Mononuclear cell (primary cell): Measurements from ENCODE around the gene AVPI1. TPM values are rescaled to one million over a fixed set of nuclear protein-coding genes. Genes with fewer than 3 reads are reported as not detected.
"Not testable (repeated sequence)": the region's sequence is repeated elsewhere in the genome, so short reads cannot be mapped to it uniquely, and the experiment has no call there.

Experiments
- H3K27me3 ChIP-seq: 2 replicates; pipeline ENCODE4 v1.6.0; 2011; ENCODE audit warnings: low read length, control low read depth; ENCODE audit not compliant: insufficient read depth
- H3K4me1 ChIP-seq: 2 replicates; pipeline ENCODE4 v1.5.1; 2011; ENCODE audit warnings: mild to moderate bottlenecking, low read length, control low read depth; ENCODE audit not compliant: insufficient read depth
- H3K4me3 ChIP-seq: 2 replicates; pipeline ENCODE4 v1.5.1; 2011; ENCODE audit warnings: mild to moderate bottlenecking, low read length, moderate library complexity
- H3K9me3 ChIP-seq: 2 replicates; pipeline ENCODE4 v1.5.1; 2011; ENCODE audit warnings: low read depth, mild to moderate bottlenecking, control low read depth, low read length
- total RNA-seq: library from RNA; depleted of rRNA; stranded (reverse); fragments of >200 nt; gene quantifications from one replicate; pipeline ENCODE4 v1.2.3, GENCODE V29; 2012

The AVPI1 gene
- total RNA-seq, 1 donor, result 7.8 TPM

GRCh38 chr10:97701438-97702069 lies 14.5 kb upstream of the AVPI1 start:
- H3K4me3 ChIP-seq, result no peak overlapping the region
- H3K9me3 ChIP-seq, result no peaks in the 10 kb centered on the region
- no peaks in the 10 kb centered on the region for H3K27me3 ChIP-seq
- H3K4me1 ChIP-seq, result no peaks in the 10 kb centered on the region

GRCh38 chr10:97698072-97698655 lies 11.1 kb upstream of the AVPI1 start:
- not testable (repeated sequence) for H3K4me3 ChIP-seq, H3K27me3 ChIP-seq, H3K4me1 ChIP-seq, H3K9me3 ChIP-seq

- Histone ChIP-seq H3K4me1 (peaks cover 58% of the 10 kb centered on the region), H3K4me3 (no peak overlapping the region), H3K9me3 (no peaks in the 10 kb centered on the region), H3K27me3 (no peaks in the 10 kb centered on the region)
Observed at GRCh38 chr10:97690133-97690532, 3.1 kb upstream of the AVPI1 start.

GRCh38 chr10:97689559-97690020 lies 2.5 kb upstream of the AVPI1 start:
- H3K4me1 ChIP-seq, result peaks cover 64% of the 10 kb centered on the region
- H3K9me3 ChIP-seq, result no peaks in the 10 kb centered on the region
- H3K4me3 ChIP-seq, result no peak overlapping the region
- no peaks in the 10 kb centered on the region for H3K27me3 ChIP-seq

- Histone ChIP-seq H3K9me3 (no peaks in the 10 kb centered on the region), H3K4me3 (peak overlapping the region; percentile 60), H3K4me1 (peaks cover 77% of the 10 kb centered on the region), H3K27me3 (no peaks in the 10 kb centered on the region)
Observed at GRCh38 chr10:97687785-97688781, 1.0 kb upstream of the AVPI1 start.

GRCh38 chr10:97686301-97686961 lies 610 bp downstream of the AVPI1 start:
- H3K4me1 ChIP-seq, result peaks cover 77% of the 10 kb centered on the region

GRCh38 chr10:97685395-97685958 lies 1.6 kb downstream of the AVPI1 start:
- H3K27me3 ChIP-seq, result no peaks in the 10 kb centered on the region
- no peaks in the 10 kb centered on the region for H3K9me3 ChIP-seq
- H3K4me1 ChIP-seq, result peaks cover 69% of the 10 kb centered on the region
- H3K4me3 ChIP-seq, result no peak overlapping the region

More at GRCh38 chr10:97686301-97686961, 610 bp downstream of the AVPI1 start:
- no peaks in the 10 kb centered on the region for H3K27me3 ChIP-seq
- no peaks in the 10 kb centered on the region for H3K9me3 ChIP-seq
- peak overlapping the region; percentile 60 for H3K4me3 ChIP-seq

- Histone ChIP-seq H3K27me3 (no peaks in the 10 kb centered on the region), H3K4me1 (peaks cover 64% of the 10 kb centered on the region), H3K4me3 (no peak overlapping the region), H3K9me3 (no peaks in the 10 kb centered on the region)
Observed at GRCh38 chr10:97684866-97685394, 2.1 kb downstream of the AVPI1 start.

- H3K4me3 ChIP-seq, H3K9me3 ChIP-seq, H3K27me3 ChIP-seq: not testable (repeated sequence)
- peaks cover 58% of the 10 kb centered on the region for H3K4me1 ChIP-seq
Observed at GRCh38 chr10:97684368-97684713, 2.7 kb downstream of the AVPI1 start.

- H3K9me3 ChIP-seq, result no peaks in the 10 kb centered on the region
- H3K27me3 ChIP-seq, result no peaks in the 10 kb centered on the region
- H3K4me3 ChIP-seq, result no peak overlapping the region
- peaks cover 52% of the 10 kb centered on the region for H3K4me1 ChIP-seq
Observed at GRCh38 chr10:97683556-97684367, 3.3 kb downstream of the AVPI1 start.

- Histone ChIP-seq H3K4me1 (peaks cover 42% of the 10 kb centered on the region), H3K4me3 (no peak overlapping the region), H3K27me3 (no peaks in the 10 kb centered on the region), H3K9me3 (no peaks in the 10 kb centered on the region)
Observed at GRCh38 chr10:97682042-97682441, 5.0 kb downstream of the AVPI1 start.

- no peaks in the 10 kb centered on the region for H3K9me3 ChIP-seq
- H3K27me3 ChIP-seq, result no peaks in the 10 kb centered on the region
- no peak overlapping the region for H3K4me3 ChIP-seq
Observed at GRCh38 chr10:97679594-97679993, 7.4 kb downstream of the AVPI1 start.

GRCh38 chr10:97676770-97677581 lies 10.1 kb downstream of the AVPI1 start:
- Histone ChIP-seq H3K4me3 (no peak overlapping the region), H3K4me1 (peaks cover 8% of the 10 kb centered on the region), H3K27me3 (no peaks in the 10 kb centered on the region), H3K9me3 (no peaks in the 10 kb centered on the region)

More at GRCh38 chr10:97679594-97679993, 7.4 kb downstream of the AVPI1 start:
- H3K4me1 ChIP-seq, result peaks cover 21% of the 10 kb centered on the region
